HL-60 (cell line): ENCODE results near the gene SPATA9.

Experiments used
- DNase-seq, 2 experiments: peaks; one replicate each; pipeline ENCODE4 v3.0.0-alpha.2; 2010 to 2020; ENCODE audit warnings: low read depth in 1 of 2, low spot score in 1 of 2
- H3K27ac ChIP-seq: fragments of 250-450 bp; sonication (Bioruptor Pico); replicated peaks from 2 replicates; pipeline ENCODE4 v1.5.1; 2020; ENCODE audit warnings: mild to moderate bottlenecking, moderate library complexity
- H3K27me3 ChIP-seq: fragments of 250-450 bp; sonication (Bioruptor Pico); 2 replicates; pipeline ENCODE4 v1.5.1; 2021; ENCODE audit warnings: mild to moderate bottlenecking, moderate library complexity; ENCODE audit not compliant: insufficient read depth, poor library complexity, severe bottlenecking
- H3K4me3 ChIP-seq: replicated peaks from 2 replicates; pipeline ENCODE4 v1.5.1; 2011; ENCODE audit warnings: mild to moderate bottlenecking, control low read depth, low read length; ENCODE audit not compliant: insufficient read depth
- CTCF ChIP-seq: IDR thresholded peaks from one replicate; pipeline ENCODE4 v1.5.1; 2011; ENCODE audit warnings: low read length, control low read depth, inconsistent platforms; ENCODE audit not compliant: insufficient read depth
- GABPA ChIP-seq: IDR thresholded peaks from 2 replicates; pipeline ENCODE4 v1.6.1; 2012; ENCODE audit warnings: low read depth
- POLR2AphosphoS5 ChIP-seq: IDR thresholded peaks from 2 replicates; pipeline ENCODE4 v1.6.1; 2012; ENCODE audit warnings: low read depth
- REST ChIP-seq: IDR thresholded peaks from 2 replicates; pipeline ENCODE4 v1.6.1; 2012; ENCODE audit warnings: low read depth; ENCODE audit not compliant: insufficient replicate concordance
- SPI1 ChIP-seq: IDR thresholded peaks from 2 replicates; pipeline ENCODE4 v1.6.1; 2012; ENCODE audit warnings: low read depth, mild to moderate bottlenecking, borderline replicate concordance

SPATA9 gene

GRCh38 chr5:95668216-95668615 is 14.6 kb downstream of the SPATA9 start:
- H3K4me3 ChIP-seq = no peak overlapping the region
- no peak overlapping the region for H3K27ac ChIP-seq
- TF ChIP-seq POLR2AphosphoS5 = no peak
- TF ChIP-seq REST = no peak
- no peak for TF ChIP-seq SPI1
- TF ChIP-seq CTCF = no peak
- TF ChIP-seq GABPA = no peak
- H3K27me3 ChIP-seq = no peaks in the 10 kb centered on the region
- no peak for DNase-seq

- H3K27me3 ChIP-seq = no peaks in the 10 kb centered on the region
- no peak overlapping the region for H3K27ac ChIP-seq
- DNase-seq = no peak
- no peak overlapping the region for H3K4me3 ChIP-seq
- no peak for TF ChIP-seq REST
Measured at GRCh38 chr5:95667678-95668077, 15.1 kb downstream of the SPATA9 start.

GRCh38 chr5:95667061-95667618 is 15.7 kb downstream of the SPATA9 start:
- Histone ChIP-seq H3K27ac (no peak overlapping the region), H3K27me3 (no peaks in the 10 kb centered on the region), H3K4me3 (no peak overlapping the region)
- DNase-seq = peak in 1 of 2 experiments; percentile 17
- TF ChIP-seq GABPA (no peak), POLR2AphosphoS5 (no peak), SPI1 (no peak), CTCF (no peak), REST (no peak)
